Fibroblast of lung (primary cell): Measurements from ENCODE around the gene FGA.

Experiments
- CTCF ChIP-seq, 2 donors: IDR thresholded peaks in 1 of 2; conservative IDR thresholded peaks in 1 of 2; 1 replicate in 1 of 2; 2 replicates in 1 of 2; pipeline ENCODE4 v1.5.1; 2011 to 2012; ENCODE audit warnings: low read length in 2 of 2, control low read depth in 1 of 2, inconsistent platforms in 1 of 2, low read depth in 1 of 2, mild to moderate bottlenecking in 1 of 2
- EZH2 ChIP-seq: IDR thresholded peaks from 2 replicates; pipeline ENCODE4 v1.5.1; 2012; ENCODE audit warnings: low read length, control low read depth, mild to moderate bottlenecking; ENCODE audit errors: missing control alignments

DNA sequence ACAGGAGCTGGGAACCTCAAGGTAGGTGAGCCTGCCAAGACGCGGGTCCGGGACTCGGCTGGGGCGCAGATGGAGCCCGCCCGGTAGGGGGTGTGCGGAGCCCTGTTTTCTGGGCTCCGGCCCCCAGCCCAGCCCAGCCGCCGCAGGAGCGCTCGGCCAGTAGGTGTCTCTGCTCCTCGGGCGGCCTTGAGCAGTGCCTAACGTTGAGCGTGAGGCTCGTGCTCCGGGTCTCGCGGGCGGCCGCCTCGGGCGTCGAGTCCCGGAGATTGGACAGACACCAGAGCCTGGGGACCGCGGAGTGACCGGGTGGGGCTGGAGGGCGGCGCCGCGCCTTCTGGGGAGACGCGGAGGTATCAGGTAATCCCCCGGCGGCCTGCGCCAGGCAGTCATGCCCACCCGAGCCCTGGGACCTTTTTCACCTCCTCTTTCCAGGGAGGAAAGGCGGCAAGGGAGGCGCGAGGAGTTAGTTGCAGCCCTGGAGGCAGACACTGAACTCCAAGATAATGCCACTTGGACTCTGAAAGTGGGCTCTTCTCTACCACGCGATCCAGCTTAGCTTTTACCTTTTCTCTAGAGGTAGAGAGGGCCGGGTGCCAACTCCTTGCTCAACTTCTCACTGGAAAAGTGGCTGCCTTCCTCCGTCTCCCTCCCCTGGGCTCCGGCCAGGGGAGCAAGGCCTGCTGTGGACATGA lies 36.4 kb upstream of the FGA start:
- peak; percentile 43 to 57 for TF ChIP-seq CTCF (conservative IDR thresholded peaks at IDR 0.05 in 1 of 2, IDR thresholded peaks at IDR 0.05 in 1 of 2; ENCODE audit: low read depth in 1 of 2, low read length in 2 of 2)
- no peak for TF ChIP-seq EZH2
